ENCODE measurements around the gene MSANTD1. TPM values are rescaled to one million over a fixed set of nuclear protein-coding genes. Genes with fewer than 3 reads are reported as not detected.

MSANTD1 gene
- total RNA-seq, 1 experiment from 2014 or later: 0.55 TPM

GRCh38 chr4:3302786-3303564 lies 54.0 kb downstream of the MSANTD1 start:
- no peak for DNase-seq (ENCODE audit: low spot score)

GRCh38 chr4:3303565-3303824 lies 54.5 kb downstream of the MSANTD1 start:
- DNase-seq (ENCODE audit: low spot score): no peak

GRCh38 chr4:3303923-3304710 lies 55.2 kb downstream of the MSANTD1 start:
- no peak for DNase-seq (ENCODE audit: low spot score)

- DNase-seq (ENCODE audit: low spot score): no peak
Observed at GRCh38 chr4:3304831-3305609, 56.1 kb downstream of the MSANTD1 start.

GRCh38 chr4:3305610-3306371 lies 56.8 kb downstream of the MSANTD1 start:
- DNase-seq (ENCODE audit: low spot score): peak; percentile 19

Other genes with a start within 250 kb of the MSANTD1 start
- gene HTT-AS, start 174.6 kb upstream of the MSANTD1 start, total RNA-seq (2014; rRNA removed; shearing (Covaris generic)): not detected in 2 replicates
- 12.2 and 17.0 TPM in 2 replicates for gene HTT, start 174.5 kb upstream of the MSANTD1 start, total RNA-seq (2014; rRNA removed; shearing (Covaris generic))
- gene RGS12, start 43.9 kb downstream of the MSANTD1 start, total RNA-seq (2014; rRNA removed; shearing (Covaris generic)): 12.4 and 16.2 TPM in 2 replicates
- 0.36 TPM in 1 of 2 replicates, not detected in the other for gene HGFAC, start 192.8 kb downstream of the MSANTD1 start, total RNA-seq (2014; rRNA removed; shearing (Covaris generic))
- gene DOK7, start 214.1 kb downstream of the MSANTD1 start, total RNA-seq (2014; rRNA removed; shearing (Covaris generic)): 17.9 and 21.4 TPM in 2 replicates

Data from A172 (cell line).